GM18502 (cell line): ENCODE results near the gene CCDC136.

Source experiments
- ATAC-seq: cut with Tn5 transposase; IDR thresholded peaks from one replicate; pipeline ENCODE4 v1.9.1; 2021; ENCODE audit warnings: mild to moderate bottlenecking; ENCODE audit not compliant: unreplicated experiment, poor library complexity

Gene CCDC136

DNA sequence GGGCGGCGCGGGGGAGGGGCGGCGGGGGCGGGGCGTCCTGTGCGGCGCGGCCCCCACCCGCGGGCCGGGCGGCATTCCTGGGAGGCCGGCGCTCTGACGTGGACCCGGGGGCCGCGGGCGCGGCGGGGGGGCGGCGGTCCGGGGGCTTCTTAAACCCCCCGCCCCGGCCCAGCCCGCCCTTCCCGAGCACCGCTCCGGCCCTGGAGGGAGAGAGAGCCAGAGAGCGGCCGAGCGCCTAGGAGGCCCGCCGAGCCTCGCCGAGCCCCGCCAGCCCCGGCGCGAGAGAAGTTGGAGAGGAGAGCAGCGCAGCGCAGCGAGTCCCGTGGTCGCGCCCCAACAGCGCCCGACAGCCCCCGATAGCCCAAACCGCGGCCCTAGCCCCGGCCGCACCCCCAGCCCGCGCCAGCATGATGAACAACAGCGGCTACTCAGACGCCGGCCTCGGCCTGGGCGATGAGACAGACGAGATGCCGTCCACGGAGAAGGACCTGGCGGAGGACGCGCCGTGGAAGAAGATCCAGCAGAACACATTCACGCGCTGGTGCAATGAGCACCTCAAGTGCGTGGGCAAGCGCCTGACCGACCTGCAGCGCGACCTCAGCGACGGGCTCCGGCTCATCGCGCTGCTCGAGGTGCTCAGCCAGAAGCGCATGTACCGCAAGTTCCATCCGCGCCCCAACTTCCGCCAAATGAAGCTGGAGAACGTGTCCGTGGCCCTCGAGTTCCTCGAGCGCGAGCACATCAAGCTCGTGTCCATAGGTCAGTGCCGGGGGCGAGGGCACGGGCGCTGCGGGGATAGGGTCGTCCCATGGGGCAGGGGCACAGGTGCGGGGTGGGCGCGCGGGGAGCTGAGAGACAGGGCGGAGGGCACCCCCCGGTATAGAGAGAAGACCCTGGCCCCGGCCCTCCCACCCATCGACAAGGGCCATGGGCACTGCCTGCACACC, 38.7 kb downstream of the CCDC136 start, which contains the start of gene FLNC:
Gene FLNC, plus strand, starts transcription at position 176 of the 947 bp plus-strand sequence. Its CDS starts 232 bp downstream, at position 408.
- ATAC-seq: no peak

- no peak for ATAC-seq
These were observed 39.6 kb downstream of the CCDC136 start for GRCh38 chr7:128831178-128831993.

GRCh38 chr7:128831994-128832879, 40.5 kb downstream of the CCDC136 start:
- ATAC-seq: no peak

- no peak for ATAC-seq
These were observed 41.0 kb downstream of the CCDC136 start for GRCh38 chr7:128832880-128833147.

- ATAC-seq: no peak
These were observed 41.6 kb downstream of the CCDC136 start for GRCh38 chr7:128833148-128833945.

DNA sequence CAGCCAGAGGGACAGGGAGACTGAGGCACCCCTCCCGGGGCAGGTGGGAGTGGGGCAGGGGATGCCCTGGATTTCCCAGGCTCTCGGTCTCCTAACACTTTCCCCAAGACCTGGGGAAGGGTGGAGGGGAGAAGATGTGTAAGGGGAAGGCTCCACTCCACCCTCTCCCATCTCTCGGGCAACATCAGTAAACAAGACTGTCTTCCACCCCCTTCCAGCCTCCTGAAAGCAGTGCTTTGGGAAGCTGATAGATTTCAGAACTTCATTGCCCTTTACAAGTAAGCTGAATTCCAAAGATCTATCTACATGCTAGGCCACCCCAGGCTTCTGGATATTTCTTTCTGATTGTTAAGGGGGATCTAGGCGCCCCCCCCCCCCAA, 42.2 kb downstream of the CCDC136 start:
- no peak for ATAC-seq

DNA sequence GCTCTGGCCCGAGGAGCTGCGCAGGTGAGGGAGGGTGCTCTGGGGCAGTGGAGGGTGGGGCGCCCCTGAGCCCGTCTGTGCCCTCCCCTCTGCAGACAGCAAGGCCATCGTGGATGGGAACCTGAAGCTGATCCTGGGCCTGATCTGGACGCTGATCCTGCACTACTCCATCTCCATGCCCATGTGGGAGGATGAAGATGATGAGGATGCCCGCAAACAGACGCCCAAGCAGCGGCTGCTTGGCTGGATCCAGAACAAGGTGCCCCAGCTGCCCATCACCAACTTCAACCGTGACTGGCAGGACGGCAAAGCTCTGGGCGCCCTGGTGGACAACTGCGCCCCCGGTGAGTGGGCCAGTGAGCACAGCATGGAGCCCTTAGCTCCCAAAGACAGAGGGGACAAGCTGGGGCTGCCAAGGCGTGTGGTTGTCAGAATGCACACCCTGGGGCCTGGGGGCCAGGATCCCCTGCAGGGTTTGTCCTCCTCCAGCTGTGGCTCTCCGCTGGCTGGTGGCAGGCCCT, 43.5 kb downstream of the CCDC136 start:
- ATAC-seq: no peak

- no peak for ATAC-seq
These were observed 44.2 kb downstream of the CCDC136 start for GRCh38 chr7:128835790-128836641.

GRCh38 chr7:128836729-128837348, 45.1 kb downstream of the CCDC136 start:
- ATAC-seq: no peak

- no peak for ATAC-seq
These were observed 45.8 kb downstream of the CCDC136 start for GRCh38 chr7:128837521-128837921.

DNA sequence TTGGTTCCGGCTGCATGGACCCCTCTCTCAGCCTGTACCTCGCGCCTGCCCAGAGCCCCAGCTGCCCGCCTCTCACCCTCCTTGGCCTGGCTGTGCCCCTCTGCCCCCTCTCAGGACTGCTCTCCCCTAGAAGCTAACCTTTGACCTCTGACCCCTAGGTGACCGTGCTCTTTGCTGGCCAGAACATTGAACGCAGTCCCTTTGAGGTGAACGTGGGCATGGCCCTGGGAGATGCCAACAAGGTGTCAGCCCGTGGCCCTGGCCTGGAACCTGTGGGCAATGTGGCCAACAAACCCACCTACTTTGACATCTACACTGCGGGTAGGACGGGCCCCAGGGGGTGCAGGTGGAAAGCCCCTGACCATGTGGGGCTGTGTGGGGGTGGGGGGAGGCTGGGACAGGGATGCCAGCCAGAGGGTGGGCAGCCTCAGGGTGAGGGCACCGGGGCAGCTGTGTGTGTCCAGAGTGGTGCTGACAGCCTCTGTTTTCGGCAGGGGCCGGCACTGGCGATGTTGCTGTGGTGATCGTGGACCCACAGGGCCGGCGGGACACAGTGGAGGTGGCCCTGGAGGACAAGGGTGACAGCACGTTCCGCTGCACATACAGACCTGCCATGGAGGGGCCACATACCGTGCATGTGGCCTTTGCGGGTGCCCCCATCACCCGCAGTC, 46.5 kb downstream of the CCDC136 start:
- ATAC-seq: no peak

- ATAC-seq: no peak
These were observed 47.4 kb downstream of the CCDC136 start for GRCh38 chr7:128838981-128839731.

- ATAC-seq: no peak
These were observed 48.0 kb downstream of the CCDC136 start for GRCh38 chr7:128839751-128840177.

DNA sequence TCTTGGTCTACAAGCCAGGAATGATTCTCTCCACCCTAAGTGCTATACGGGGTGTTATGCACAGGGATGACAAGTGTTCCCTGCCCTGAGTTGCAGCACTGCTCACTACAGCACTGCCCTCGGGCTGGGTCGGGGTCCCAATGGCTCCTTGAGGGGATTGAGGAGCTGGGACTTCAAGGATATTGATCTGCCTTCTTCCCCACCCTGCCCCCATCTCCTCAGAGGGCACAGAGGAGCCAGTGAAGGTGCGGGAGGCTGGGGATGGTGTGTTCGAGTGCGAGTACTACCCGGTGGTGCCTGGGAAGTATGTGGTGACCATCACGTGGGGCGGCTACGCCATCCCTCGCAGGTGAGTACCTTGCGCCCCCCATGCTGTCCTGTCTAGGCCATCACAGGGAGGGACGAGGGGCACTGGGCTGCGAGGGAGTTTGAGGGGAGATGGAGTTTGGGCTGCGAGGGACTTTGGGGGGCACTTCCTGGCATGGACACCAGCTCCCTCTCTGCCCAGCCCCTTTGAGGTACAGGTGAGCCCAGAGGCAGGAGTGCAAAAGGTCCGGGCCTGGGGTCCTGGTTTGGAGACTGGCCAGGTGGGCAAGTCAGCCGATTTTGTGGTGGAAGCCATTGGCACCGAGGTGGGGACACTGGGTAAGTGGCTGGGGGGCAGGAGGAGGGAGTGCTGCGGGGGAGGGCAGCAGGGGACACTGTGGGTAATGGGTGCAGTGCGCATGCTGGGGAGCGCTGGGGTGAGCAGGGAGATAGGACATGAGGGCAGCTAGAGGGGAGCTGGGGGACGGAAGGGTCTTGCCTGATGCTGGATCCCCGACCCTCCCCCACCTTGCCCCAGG, 48.8 kb downstream of the CCDC136 start:
- ATAC-seq: no peak

GRCh38 chr7:128841171-128841690, 49.5 kb downstream of the CCDC136 start:
- ATAC-seq: no peak
